ENCODE results near the gene CTU2. TPM values are rescaled to one million over a fixed set of nuclear protein-coding genes. Genes with fewer than 3 reads are reported as not detected.

The CTU2 gene
- polyA plus RNA-seq, 1 experiment: 16.9 TPM

DNA sequence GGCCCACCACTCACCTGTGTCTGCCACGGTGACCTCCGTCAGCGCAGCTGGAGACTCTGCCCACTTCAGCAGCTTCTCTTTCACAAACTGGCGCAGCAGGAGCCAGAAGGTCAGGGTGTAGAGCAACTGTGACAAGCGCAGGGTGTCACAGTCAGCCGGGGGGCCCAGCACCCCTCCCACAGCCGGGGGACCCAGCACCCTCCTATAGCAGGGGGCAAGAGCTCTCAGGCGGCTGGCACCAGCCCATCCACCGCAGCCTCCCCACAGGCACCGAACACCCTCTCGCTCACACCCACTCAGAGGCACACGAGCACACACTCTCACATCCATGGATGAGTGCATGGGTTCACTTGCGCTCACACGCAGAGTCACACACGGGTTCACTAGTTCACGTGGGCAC is 28.8 kb downstream of the CTU2 start:
- TF ChIP-seq, protein P1, sequence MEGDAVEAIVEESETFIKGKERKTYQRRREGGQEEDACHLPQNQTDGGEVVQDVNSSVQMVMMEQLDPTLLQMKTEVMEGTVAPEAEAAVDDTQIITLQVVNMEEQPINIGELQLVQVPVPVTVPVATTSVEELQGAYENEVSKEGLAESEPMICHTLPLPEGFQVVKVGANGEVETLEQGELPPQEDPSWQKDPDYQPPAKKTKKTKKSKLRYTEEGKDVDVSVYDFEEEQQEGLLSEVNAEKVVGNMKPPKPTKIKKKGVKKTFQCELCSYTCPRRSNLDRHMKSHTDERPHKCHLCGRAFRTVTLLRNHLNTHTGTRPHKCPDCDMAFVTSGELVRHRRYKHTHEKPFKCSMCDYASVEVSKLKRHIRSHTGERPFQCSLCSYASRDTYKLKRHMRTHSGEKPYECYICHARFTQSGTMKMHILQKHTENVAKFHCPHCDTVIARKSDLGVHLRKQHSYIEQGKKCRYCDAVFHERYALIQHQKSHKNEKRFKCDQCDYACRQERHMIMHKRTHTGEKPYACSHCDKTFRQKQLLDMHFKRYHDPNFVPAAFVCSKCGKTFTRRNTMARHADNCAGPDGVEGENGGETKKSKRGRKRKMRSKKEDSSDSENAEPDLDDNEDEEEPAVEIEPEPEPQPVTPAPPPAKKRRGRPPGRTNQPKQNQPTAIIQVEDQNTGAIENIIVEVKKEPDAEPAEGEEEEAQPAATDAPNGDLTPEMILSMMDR (IDR thresholded peaks at IDR 0.05; ENCODE audit: insufficient read depth, low read depth, low read length): no peak
- ChIA-PET CTCF (interaction anchor here (1.0 to 10.9 kb wide), 6 partner anchors 8 to 432 kb away, joined by 3 to 111 read pairs (median 5); partner anchors contain the start of gene PIEZO1), POLR2A (no interaction called here)
- H3K27me3 ChIP-seq (ENCODE audit: control insufficient read depth, insufficient read depth, low read length): no peaks in the 10 kb centered on the region
- H3K4me3 ChIP-seq (ENCODE audit: low read depth, low read length): no peak overlapping the region
- H3K36me3 ChIP-seq (ENCODE audit: control insufficient read depth, insufficient read depth, low read length): peaks cover 52% of the 10 kb centered on the region
- no peak for DNase-seq (ENCODE audit: low read depth)

GRCh38 chr16:88735616-88736015 is 29.3 kb downstream of the CTU2 start:
- TF ChIP-seq, protein P1 (IDR thresholded peaks at IDR 0.05; ENCODE audit: insufficient read depth, low read depth, low read length): no peak
- H3K27me3 ChIP-seq (ENCODE audit: control insufficient read depth, insufficient read depth, low read length): no peaks in the 10 kb centered on the region
- ChIA-PET CTCF (interaction anchor here (1.1 to 10.9 kb wide), 5 partner anchors 11 to 432 kb away, joined by 3 to 111 read pairs (median 25); partner anchors contain the start of gene PIEZO1), POLR2A (no interaction called here)
- peaks cover 55% of the 10 kb centered on the region for H3K36me3 ChIP-seq (ENCODE audit: control insufficient read depth, insufficient read depth, low read length)
- DNase-seq (ENCODE audit: low read depth): no peak
- no peak overlapping the region for H3K4me3 ChIP-seq (ENCODE audit: low read depth, low read length)

DNA sequence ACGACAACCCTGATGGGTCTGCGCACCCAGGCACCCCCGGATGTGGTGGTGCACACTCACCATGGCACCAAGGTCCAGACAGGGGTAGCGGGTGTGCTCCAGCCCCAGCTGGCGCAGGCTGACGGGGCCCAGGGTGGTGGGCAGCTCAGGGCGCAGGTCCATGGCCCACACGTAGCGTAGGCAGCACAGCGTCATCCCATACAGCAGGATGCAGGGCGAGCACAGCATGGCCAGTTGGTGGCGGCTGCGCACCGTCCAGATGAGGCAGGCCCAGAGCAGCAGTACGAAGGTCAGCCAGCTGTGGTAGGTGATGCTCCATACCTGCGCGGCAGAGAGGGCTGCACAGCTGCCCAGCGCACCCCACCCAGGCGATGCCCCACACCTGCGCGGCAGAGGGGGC is 29.8 kb downstream of the CTU2 start:
- H3K36me3 ChIP-seq (ENCODE audit: control insufficient read depth, insufficient read depth, low read length): peaks cover 54% of the 10 kb centered on the region
- TF ChIP-seq, protein P1 (IDR thresholded peaks at IDR 0.05; ENCODE audit: insufficient read depth, low read depth, low read length): no peak
- POLR2A ChIA-PET: no interaction called here
- CTCF ChIA-PET: interaction anchor here (1.0 to 10.9 kb wide), 11 partner anchors 11 to 419 kb away, joined by 3 to 111 read pairs (median 17); partner anchors contain the start of gene PIEZO1
- DNase-seq (ENCODE audit: low read depth): no peak
- no peak overlapping the region for H3K4me3 ChIP-seq (ENCODE audit: low read depth, low read length)
- H3K27me3 ChIP-seq (ENCODE audit: control insufficient read depth, insufficient read depth, low read length): no peaks in the 10 kb centered on the region

DNA sequence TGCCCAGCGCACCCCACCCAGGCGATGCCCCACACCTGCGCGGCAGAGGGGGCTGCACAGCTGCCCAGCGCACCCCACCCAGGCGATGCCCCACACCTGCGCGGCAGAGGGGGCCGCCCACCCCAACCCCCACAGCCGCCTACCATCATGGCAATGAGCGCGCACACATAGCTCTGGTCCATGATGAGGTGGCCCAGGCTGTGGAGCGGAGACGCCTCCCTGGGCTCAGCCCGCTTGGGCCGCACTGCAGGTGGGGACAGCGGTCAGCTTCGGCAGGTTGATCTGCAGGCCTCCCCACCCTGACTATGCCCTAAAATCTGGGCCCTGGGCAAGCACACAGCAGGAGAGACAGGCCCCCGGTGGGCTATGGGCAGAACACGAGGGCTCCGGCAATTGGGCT is 30.2 kb downstream of the CTU2 start:
- peaks cover 53% of the 10 kb centered on the region for H3K36me3 ChIP-seq (ENCODE audit: control insufficient read depth, insufficient read depth, low read length)
- TF ChIP-seq, protein P1 (IDR thresholded peaks at IDR 0.05; ENCODE audit: insufficient read depth, low read depth, low read length): no peak
- no peak overlapping the region for H3K4me3 ChIP-seq (ENCODE audit: low read depth, low read length)
- no peak for DNase-seq (ENCODE audit: low read depth)
- POLR2A ChIA-PET: no interaction called here
- CTCF ChIA-PET: interaction anchor here (1.0 to 10.9 kb wide), 25 partner anchors 10 to 481 kb away, joined by 3 to 111 read pairs (median 8); partner anchors contain the start of genes GALNS, PIEZO1, TRAPPC2L and ZNF778
- H3K27me3 ChIP-seq (ENCODE audit: control insufficient read depth, insufficient read depth, low read length): no peaks in the 10 kb centered on the region

- ChIA-PET CTCF (interaction anchor here (0.6 to 10.9 kb wide), 37 partner anchors 9 to 483 kb away, joined by 3 to 111 read pairs (median 6); partner anchors contain the start of genes APRT, CDH15, CDT1 and GALNS), POLR2A (no interaction called here)
- no peak for DNase-seq (ENCODE audit: low read depth)
- TF ChIP-seq, protein P1 (IDR thresholded peaks at IDR 0.05; ENCODE audit: insufficient read depth, low read depth, low read length): peak; percentile 85
- no peak overlapping the region for H3K4me3 ChIP-seq (ENCODE audit: low read depth, low read length)
- peaks cover 52% of the 10 kb centered on the region for H3K36me3 ChIP-seq (ENCODE audit: control insufficient read depth, insufficient read depth, low read length)
- no peaks in the 10 kb centered on the region for H3K27me3 ChIP-seq (ENCODE audit: control insufficient read depth, insufficient read depth, low read length)
These were observed 31.2 kb downstream of the CTU2 start for GRCh38 chr16:88737298-88738150.

Data from BJ (cell line).